ENCODE data around the gene MTOR. TPM values are rescaled to one million over a fixed set of nuclear protein-coding genes. Genes with fewer than 3 reads are reported as not detected.

MTOR gene
- total and polyA plus RNA-seq, 2 donors (not counting 3 experiments of a cell fraction or from before 2014, with no cell fraction given): 33.5 to 50.4 TPM

GRCh38 chr1:11245904-11246719 is 16.2 kb downstream of the MTOR start:
- Histone ChIP-seq H3K9ac (replicated peaks; ENCODE audit: extremely low read depth, insufficient read depth, low read length) (no peak overlapping the region), H3K79me2 (ENCODE audit: control insufficient read depth, insufficient read depth, low read length) (no peaks in the 10 kb centered on the region), H3K4me3 (replicated peaks in 1 of 3; ENCODE audit: insufficient read depth in 1 of 3, low read depth in 1 of 3, low read length in 3 of 3) (no peak overlapping the region), H3K27ac (ENCODE audit: insufficient read depth, low read depth, low read length) (no peak overlapping the region), H3K27me3 (ENCODE audit: control insufficient read depth in 2 of 2, insufficient read depth in 2 of 2, low read length in 2 of 2) (no peaks in the 10 kb centered on the region), H4K20me1 (replicated peaks; ENCODE audit: control insufficient read depth, extremely low read depth, insufficient read depth, low read length) (no peaks in the 10 kb centered on the region), H2AFZ (ENCODE audit: low read depth, low read length) (no peak overlapping the region), H3K9me3 (replicated peaks; ENCODE audit: control insufficient read depth, insufficient read depth, low read length) (no peaks in the 10 kb centered on the region), H3K4me2 (ENCODE audit: insufficient read depth, low read length) (no peak overlapping the region), H3K4me1 (ENCODE audit: control insufficient read depth, extremely low read depth, insufficient read depth, low read length) (no peaks in the 10 kb centered on the region), H3K9me1 (replicated peaks; ENCODE audit: control insufficient read depth, extremely low read depth, insufficient read depth, low read length) (no peaks in the 10 kb centered on the region), H3K36me3 (ENCODE audit: control insufficient read depth in 2 of 2, extremely low read depth in 1 of 2, insufficient read depth in 2 of 2, low read length in 2 of 2) (peaks cover 30 to 32% of the 10 kb centered on the region in 2 experiments)
- TF ChIP-seq GATA2 (IDR thresholded peaks at IDR 0.05; ENCODE audit: insufficient read depth, insufficient read length, low read depth, low read length) (no peak), FOS (IDR thresholded peaks at IDR 0.05; ENCODE audit: borderline replicate concordance, insufficient read depth, low read length) (no peak), POLR2A (IDR thresholded peaks at IDR 0.05; ENCODE audit: low read depth, low read length) (no peak), MYC (IDR thresholded peaks at IDR 0.05; ENCODE audit: low read depth, low read length) (no peak), EZH2 (IDR thresholded peaks at IDR 0.05; ENCODE audit: borderline replicate concordance, low read depth, low read length, severe bottlenecking) (no peak), JUN (IDR thresholded peaks at IDR 0.05; ENCODE audit: borderline replicate concordance, insufficient read depth, insufficient read length, low read depth) (no peak), POLR2AphosphoS5 (IDR thresholded peaks at IDR 0.05; ENCODE audit: insufficient read depth, low read depth, low read length) (no peak)
- TF ChIP-seq, protein P1, sequence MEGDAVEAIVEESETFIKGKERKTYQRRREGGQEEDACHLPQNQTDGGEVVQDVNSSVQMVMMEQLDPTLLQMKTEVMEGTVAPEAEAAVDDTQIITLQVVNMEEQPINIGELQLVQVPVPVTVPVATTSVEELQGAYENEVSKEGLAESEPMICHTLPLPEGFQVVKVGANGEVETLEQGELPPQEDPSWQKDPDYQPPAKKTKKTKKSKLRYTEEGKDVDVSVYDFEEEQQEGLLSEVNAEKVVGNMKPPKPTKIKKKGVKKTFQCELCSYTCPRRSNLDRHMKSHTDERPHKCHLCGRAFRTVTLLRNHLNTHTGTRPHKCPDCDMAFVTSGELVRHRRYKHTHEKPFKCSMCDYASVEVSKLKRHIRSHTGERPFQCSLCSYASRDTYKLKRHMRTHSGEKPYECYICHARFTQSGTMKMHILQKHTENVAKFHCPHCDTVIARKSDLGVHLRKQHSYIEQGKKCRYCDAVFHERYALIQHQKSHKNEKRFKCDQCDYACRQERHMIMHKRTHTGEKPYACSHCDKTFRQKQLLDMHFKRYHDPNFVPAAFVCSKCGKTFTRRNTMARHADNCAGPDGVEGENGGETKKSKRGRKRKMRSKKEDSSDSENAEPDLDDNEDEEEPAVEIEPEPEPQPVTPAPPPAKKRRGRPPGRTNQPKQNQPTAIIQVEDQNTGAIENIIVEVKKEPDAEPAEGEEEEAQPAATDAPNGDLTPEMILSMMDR (IDR thresholded peaks at IDR 0.05; ENCODE audit: extremely low read depth in 1 of 2, insufficient read depth in 1 of 2, low read depth in 1 of 2, low read length in 2 of 2): no peak
- TF ChIP-seq, protein P2, sequence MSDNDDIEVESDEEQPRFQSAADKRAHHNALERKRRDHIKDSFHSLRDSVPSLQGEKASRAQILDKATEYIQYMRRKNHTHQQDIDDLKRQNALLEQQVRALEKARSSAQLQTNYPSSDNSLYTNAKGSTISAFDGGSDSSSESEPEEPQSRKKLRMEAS (IDR thresholded peaks at IDR 0.05; ENCODE audit: insufficient read depth, insufficient read length): no peak
- ChIA-PET CTCF (interaction anchor here (1.4 to 2.7 kb wide), 5 partner anchors 16 to 399 kb away, joined by 3 to 8 read pairs (median 5); partner anchors contain the start of gene MTOR), POLR2A (interaction anchor here (1.2 kb wide), 1 partner anchor 16 kb away, joined by 4 read pairs; the partner anchor contains the start of gene MTOR)
- DNase-seq (ENCODE audit: low read depth, low spot score) (no peak), FAIRE-seq (no peak)
- BruUV-seq (replicated peaks): no TSS peak
- intact Hi-C loops (cut with micrococcal nuclease) (no loop called here), dilution Hi-C loops (cut with MboI; ENCODE audit: extremely low pct_ligation_motif_present, low sequenced_read_pairs) (no loop called here)

Measured in endothelial cell of umbilical vein (primary cell).